DOHH2 (cell line): ENCODE data around the gene ZFYVE16.
"Not testable (repeated sequence)": the region's sequence is repeated elsewhere in the genome, so short reads cannot be mapped to it uniquely, and the experiment has no call there.

Source experiments
- EZH2phosphoT487 ChIP-seq: fragments of 200-600 bp; sonication (generic); IDR thresholded peaks from 2 replicates; pipeline ENCODE4 v1.6.1; 2017; ENCODE audit warnings: borderline replicate concordance, mild to moderate bottlenecking, antibody characterized with exemption, low read length, moderate library complexity, mixed read lengths
- TF ChIP-seq, protein P1 (sequence below): fragments of 200-600 bp; sonication (generic); IDR thresholded peaks from one replicate; pipeline ENCODE4 v1.5.1; 2014; ENCODE audit warnings: antibody characterized with exemption, mild to moderate bottlenecking, low read depth, low read length; ENCODE audit not compliant: poor library complexity, severe bottlenecking

DNA sequence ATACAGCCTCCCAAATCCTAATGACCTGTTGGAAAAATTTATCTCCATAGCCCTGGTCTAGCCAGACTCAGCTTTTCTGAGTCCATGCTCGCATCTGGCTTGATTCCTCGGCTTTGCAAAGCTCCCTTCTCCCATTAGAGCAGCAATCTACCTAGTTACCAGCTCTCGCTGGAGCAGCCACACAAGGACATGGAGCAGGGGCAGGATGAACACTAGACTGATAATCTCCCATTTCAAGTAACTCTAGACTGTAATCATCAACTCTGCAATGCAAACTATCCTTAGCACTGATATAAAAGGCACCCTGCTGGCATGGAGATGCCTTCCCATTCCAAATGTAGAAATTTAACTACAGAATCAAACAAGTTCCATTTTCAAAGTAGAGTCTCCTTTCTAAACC lies 17.5 kb upstream of the ZFYVE16 start:
- TF ChIP-seq, protein P1, sequence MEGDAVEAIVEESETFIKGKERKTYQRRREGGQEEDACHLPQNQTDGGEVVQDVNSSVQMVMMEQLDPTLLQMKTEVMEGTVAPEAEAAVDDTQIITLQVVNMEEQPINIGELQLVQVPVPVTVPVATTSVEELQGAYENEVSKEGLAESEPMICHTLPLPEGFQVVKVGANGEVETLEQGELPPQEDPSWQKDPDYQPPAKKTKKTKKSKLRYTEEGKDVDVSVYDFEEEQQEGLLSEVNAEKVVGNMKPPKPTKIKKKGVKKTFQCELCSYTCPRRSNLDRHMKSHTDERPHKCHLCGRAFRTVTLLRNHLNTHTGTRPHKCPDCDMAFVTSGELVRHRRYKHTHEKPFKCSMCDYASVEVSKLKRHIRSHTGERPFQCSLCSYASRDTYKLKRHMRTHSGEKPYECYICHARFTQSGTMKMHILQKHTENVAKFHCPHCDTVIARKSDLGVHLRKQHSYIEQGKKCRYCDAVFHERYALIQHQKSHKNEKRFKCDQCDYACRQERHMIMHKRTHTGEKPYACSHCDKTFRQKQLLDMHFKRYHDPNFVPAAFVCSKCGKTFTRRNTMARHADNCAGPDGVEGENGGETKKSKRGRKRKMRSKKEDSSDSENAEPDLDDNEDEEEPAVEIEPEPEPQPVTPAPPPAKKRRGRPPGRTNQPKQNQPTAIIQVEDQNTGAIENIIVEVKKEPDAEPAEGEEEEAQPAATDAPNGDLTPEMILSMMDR: not testable (repeated sequence)
- TF ChIP-seq EZH2phosphoT487: not testable (repeated sequence)
